GM21737 (cell line): ENCODE results near the gene ZSWIM6.

Source experiments
- ATAC-seq: cut with Tn5 transposase; IDR thresholded peaks from one replicate; pipeline ENCODE4 v1.9.1; 2021; ENCODE audit warnings: mild to moderate bottlenecking, moderate library complexity; ENCODE audit not compliant: unreplicated experiment

Gene ZSWIM6

GRCh38 chr5:61331407-61332357 is at the start of gene ZSWIM6:
ZSWIM6 (plus strand) TSS chr5:61332258; CDS start chr5:61332273, 15 bp downstream.
- ATAC-seq = peak; percentile 77

GRCh38 chr5:61283471-61283870 is 48.6 kb upstream of the ZSWIM6 start:
- no peak for ATAC-seq

GRCh38 chr5:61285531-61285930 is 46.5 kb upstream of the ZSWIM6 start:
- no peak for ATAC-seq

DNA sequence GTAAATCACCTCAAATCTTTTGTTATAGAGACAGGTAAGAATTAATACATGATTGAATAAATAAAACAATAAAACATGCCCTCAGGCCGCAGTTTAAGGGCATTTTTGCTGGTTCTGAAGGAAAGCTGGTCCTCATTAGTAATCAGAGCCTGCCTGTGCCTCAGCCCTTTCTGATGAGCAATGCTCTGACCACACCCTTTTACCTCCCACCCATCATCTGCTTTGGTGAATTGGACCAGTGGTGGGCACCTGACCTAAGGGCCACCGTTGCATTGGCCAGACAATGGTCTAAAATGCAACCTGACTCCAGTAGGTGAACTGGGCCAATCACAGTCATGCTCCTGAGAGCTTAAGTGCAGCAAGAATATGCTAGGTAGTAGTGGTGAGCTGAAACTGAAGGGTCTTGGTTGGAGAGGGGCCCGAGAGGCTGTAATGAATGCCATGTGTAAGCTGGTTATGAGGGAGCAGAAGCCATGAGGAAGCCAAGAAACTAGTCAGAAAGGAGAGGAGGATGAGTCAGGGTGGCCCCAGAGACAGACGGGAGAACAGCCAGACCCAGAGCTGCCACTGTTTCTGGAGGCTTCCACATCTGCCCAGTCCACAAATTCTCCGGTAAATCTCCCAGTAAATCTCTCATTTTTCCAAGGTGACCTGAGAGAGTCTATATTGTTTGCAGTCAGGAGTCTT is 45.5 kb upstream of the ZSWIM6 start:
- ATAC-seq = no peak

DNA sequence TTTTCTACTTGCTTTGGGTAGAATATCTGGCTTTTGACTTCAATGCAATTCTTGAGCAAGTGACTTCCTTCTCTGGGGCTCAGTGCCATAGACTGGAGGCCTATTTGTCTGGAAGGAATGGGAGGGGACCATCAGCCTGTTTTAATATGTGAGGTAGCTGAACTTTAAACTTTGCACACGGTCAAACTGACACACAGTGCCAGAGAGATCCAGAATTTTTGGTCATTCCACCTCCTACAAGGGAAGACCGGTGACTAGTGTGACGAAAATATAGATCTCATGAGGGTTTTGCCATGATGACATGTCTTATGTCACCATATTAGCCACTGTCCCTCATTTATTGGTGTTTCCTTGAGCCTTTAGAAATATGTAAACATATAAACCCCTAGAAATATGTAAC is 44.6 kb upstream of the ZSWIM6 start:
- no peak for ATAC-seq

DNA sequence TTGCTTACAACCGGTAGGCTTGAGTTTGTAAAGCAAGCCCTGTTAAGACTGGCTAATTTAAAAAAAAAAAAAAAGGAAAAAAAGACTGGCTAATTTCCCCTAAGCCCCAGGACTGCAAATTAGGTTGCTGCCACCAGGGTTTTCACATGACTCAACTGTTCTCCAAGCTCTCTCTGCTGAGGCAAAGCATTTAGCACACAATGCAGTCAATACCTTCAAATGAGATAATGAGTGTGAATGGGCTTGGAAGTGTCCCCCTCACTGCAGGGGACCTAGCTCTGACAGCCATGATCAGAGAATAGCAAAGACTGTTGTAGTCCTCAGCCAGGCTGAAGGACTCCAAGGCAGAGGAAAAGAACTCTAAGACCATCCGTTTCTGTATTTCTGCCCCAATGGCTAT is 42.8 kb upstream of the ZSWIM6 start:
- ATAC-seq = no peak

GRCh38 chr5:61289669-61290306 is 42.3 kb upstream of the ZSWIM6 start:
- ATAC-seq = no peak

DNA sequence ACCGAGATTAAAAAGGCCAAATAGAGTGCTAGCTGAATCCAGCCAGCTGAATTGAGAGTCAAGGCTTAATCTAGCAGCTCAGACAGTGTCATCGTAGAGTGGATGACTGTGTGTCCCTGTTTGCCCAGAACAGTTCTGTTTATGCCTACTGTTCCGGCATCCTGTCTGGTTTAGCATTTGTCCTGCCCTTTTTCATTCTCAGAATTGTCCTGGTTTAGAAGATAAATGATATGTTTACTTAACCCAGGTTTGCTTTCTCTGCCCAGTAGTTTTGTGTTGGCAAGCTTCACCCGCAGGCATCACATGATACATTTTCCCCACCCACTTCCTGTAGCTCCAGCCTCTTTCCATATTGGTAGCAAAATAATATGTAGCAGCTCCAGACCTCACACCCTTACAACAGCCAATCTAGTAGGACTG is 41.3 kb upstream of the ZSWIM6 start:
- no peak for ATAC-seq

DNA sequence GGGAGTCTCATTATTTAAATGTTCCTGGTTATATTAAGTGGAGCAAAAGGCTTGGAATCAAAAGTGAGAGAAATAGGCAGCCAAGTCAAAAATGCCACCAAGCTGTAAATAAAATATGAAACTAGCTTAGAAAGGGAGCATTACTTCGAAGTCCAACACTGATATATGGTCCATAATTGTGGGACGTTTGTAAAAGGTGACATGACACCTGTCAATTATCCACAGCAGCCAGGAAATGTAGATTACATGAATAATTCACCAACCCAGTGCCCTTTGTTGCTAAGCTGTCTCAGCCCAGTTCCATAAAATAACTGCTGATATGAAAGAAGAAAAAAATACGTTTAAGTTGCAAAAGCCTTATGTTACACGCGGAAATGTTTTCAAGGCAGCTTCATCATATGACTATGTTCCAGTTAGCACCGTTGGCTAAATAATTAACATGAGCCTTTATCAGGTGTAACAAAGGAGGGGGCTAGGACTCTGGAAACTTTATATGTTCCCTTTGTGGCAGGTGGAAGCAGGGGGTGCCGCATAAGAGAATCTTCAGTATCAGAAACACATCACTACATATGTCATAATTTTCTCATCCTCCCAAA is 39.9 kb upstream of the ZSWIM6 start:
- ATAC-seq = no peak

DNA sequence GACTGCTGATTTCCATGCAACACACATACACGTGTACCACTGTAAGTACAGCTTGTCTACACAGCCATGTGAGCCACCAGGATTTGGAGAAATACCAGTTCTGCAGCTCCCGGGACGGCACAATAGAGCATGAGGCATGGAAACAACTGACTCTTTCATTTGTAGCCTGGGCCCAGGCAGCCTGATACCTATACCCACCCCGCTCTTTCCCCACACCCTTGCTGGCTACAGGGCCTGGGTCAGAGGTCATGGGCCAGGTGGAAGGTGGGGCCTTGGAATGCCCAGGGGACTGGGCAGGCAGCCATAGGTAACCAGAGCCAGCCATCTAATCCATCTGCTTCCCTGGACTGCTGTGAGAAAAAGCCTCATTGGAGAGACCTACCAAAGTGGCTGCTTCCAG is 39.0 kb upstream of the ZSWIM6 start:
- ATAC-seq = no peak

GRCh38 chr5:61293873-61294272 is 38.2 kb upstream of the ZSWIM6 start:
- no peak for ATAC-seq

DNA sequence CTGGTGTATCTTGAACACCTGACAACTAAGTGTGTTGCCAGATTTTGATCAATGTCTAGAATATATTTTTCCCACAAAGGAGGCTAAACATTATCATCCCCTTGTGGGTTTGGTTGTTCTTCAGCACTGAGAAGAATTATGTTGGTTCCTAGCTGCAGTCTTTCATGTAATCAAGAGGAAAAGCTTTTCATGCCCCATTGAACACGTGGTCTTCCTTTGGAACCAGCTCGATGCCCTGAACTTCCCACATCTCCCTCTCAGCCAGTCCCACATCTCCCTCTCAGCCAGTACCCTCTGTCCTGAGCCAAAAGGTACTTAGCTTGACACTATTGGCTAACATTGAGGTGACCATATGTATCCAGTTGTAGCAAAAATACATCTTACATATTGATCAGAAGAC is 36.7 kb upstream of the ZSWIM6 start:
- no peak for ATAC-seq

- ATAC-seq = no peak
Observed at GRCh38 chr5:61298066-61298465, 34.0 kb upstream of the ZSWIM6 start.

DNA sequence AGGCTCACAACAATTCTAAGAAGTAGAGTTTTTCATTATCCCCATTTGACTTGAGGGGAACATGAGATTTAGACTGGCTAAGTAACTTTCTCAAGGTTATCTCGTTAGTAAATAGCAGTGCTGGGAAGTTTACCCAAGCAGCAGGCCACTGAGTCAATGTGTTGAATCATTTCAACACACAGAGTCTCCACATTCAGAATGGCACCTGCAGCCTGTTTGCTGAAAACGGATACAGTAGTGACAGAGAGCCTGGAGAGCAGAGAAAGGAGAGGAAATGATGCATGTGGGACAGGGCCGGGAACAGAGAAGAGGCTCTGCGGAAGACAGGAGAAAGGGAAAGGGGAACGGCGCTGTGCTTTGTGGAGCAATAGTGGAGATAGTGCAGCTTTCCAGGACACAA is 33.5 kb upstream of the ZSWIM6 start:
- ATAC-seq = no peak

- no peak for ATAC-seq
Observed at GRCh38 chr5:61299261-61299681, 32.8 kb upstream of the ZSWIM6 start.

- no peak for ATAC-seq
Observed at GRCh38 chr5:61301341-61302199, 30.5 kb upstream of the ZSWIM6 start.

GRCh38 chr5:61302200-61302563 is 29.9 kb upstream of the ZSWIM6 start:
- no peak for ATAC-seq

DNA sequence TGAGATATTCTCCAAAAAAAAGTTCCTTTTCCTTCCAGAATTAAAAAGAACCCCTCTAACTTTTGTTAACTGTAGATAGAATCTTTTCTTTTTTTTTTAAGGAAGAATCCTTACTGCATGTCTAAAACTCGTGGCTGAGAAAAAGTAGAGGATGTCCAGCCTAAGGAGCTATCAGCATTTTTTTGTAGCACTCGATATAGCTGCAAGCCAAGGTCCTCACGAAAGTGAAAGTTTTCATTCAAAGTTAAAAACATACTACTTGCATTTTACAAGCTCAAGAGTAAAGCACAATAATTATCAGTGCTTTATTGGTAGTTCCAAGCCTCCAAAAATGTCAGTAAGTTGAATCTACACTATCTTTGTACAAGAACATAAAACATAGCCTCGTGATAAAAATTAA is 28.7 kb upstream of the ZSWIM6 start:
- ATAC-seq = no peak

DNA sequence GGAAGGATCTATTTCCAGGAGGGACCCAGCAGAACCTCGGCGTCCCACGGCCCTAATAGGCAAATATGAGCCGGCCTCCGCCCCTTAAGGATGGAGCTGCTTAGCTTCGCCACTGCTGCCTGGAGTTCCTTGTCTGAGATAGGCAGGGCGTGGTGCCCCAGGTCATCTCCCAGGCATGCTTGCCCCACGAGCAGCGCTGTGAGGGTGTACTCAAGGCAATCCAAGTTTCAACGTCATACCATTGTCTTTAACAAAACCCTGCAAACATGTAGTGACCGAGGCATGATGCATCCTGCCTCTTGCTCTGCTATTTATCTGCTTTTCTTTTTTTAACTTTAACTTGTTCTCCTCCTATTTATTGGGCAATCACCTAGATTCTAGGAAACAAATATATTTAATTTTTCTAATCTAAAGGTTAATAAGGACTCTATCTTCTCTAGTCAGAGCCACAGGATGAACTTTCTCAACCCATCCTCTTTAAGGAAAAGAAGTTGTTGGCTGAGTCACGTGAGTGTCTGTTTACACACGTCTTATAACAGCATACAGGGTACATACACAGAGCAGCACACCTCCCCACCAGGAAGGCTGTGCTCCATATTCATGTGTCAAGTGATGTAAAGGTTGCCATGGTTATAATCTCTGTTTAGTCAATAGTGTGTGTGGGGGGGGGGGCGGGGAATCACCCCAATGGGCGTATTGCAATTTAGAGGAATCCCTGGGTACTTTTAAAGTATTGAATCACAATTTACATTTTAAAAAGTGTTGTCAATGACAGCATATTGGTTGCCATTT is 27.3 kb upstream of the ZSWIM6 start:
- no peak for ATAC-seq
